IPS DF 6.9 (cell line): Measurements from ENCODE around the gene CCDC195.

Experiments used
- DNase-seq: peaks from one replicate; pipeline ENCODE4 v3.0.0-alpha.2; 2013; ENCODE audit warnings: low read depth, low spot score
- H3K27ac ChIP-seq: one replicate; pipeline ENCODE4 v1.5.1; 2013; ENCODE audit warnings: low read length, control low read depth
- H3K27me3 ChIP-seq: 2 replicates; pipeline ENCODE4 v1.6.1; 2013; ENCODE audit warnings: mild to moderate bottlenecking, low read length; ENCODE audit not compliant: control insufficient read depth, insufficient read depth
- H3K36me3 ChIP-seq: 2 replicates; pipeline ENCODE4 v1.6.1; 2013; ENCODE audit warnings: low read length; ENCODE audit not compliant: control insufficient read depth, insufficient read depth
- H3K4me1 ChIP-seq: 2 replicates; pipeline ENCODE4 v1.6.1; 2013; ENCODE audit warnings: low read length; ENCODE audit not compliant: control insufficient read depth, insufficient read depth
- H3K4me3 ChIP-seq: 2 replicates; pipeline ENCODE4 v1.5.1; 2013; ENCODE audit warnings: mild to moderate bottlenecking, low read length
- H3K9me3 ChIP-seq: 2 replicates; pipeline ENCODE4 v1.6.1; 2013; ENCODE audit warnings: low read length, inconsistent platforms; ENCODE audit not compliant: control insufficient read depth, insufficient read depth
- WGBS: extraction: QIAGEN DNeasy Blood & Tissue Kit; methylation state at CpG from one replicate; pipeline ENCODE4 v1.1.7; 2013; ENCODE audit warnings: mixed read lengths, missing lambda C conversion rate; ENCODE audit not compliant: insufficient read length, insufficient coverage; 5-methylcytosine and 5-hydroxymethylcytosine counted together

Gene CCDC195

DNA sequence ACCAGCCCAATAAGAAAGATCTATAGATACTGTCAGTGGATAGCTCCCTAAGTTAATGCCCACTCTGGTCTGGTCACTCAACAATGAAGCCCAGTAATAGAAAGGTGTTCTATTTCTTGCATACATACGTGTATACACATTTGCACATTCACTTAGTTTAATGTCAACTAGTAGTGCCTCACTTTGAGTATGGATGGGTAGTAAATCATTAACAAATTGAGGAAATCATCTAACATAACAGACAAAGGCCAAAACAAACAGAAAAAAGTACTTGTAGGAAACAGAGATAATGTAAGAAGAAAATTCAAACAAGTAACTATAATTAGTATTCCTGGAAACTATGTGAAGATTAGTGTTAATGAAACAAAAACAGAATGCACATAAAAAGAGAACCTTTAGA lies 13.3 kb upstream of the CCDC195 start:
- DNase-seq, result no peak
- no CpG with 5 or more reads among the region's 1 CpG for WGBS
- H3K36me3 ChIP-seq, result no peaks in the 10 kb centered on the region

DNA sequence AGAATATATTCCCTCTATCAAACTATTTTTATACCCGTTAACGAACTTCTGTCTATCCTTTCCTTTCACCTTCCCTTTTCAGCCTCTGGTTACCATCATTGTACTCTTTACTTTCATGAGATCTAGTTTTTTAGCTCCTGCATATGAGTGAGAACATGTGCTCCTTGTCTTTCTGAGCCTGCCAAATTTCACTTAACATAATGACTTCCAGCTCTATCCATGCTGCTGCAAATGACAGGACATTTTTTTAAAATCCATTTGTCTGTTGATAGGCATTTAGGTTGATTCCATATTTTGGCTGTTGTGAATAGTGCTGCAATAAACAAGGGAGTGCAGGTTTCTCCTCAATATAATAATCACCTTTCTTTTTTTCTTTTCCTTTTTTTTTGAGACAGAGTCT lies 8.2 kb upstream of the CCDC195 start:
- DNase-seq, result no peak

More for the DNA sequence above, 13.3 kb upstream of the CCDC195 start:
- Histone ChIP-seq H3K4me3 (no peak overlapping the region), H3K9me3 (no peaks in the 10 kb centered on the region), H3K27me3 (no peaks in the 10 kb centered on the region), H3K27ac (no peak overlapping the region), H3K4me1 (no peaks in the 10 kb centered on the region)

DNA sequence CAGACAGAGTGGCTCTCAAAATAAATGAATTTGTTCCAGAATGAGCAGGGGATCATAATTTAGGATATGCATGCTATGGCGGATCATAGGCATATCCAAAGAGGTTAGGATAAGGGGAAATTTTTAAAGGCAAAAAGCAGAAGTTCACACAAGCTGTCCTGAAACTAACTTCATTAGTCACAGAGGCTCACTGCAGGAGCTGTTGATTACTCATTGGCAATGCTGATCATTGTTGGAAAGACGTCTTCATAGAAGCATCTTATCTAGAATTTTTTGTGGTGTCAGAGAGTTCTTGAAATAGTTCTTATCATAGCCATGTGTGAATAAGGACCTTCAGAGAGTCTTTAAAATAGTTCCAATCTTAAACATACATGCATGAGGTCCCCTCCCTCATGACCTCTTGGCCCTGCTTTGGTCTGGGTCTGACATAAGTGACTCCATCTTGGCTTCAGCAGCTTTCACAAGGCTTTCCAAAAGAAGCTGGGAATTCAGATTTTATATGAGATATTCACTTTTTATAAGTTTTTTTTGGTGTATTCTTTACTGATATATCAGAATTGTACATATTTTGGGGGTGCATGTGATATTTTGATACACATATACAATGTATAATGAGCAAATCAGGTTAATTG lies 7.5 kb upstream of the CCDC195 start:
- H3K36me3 ChIP-seq, result no peaks in the 10 kb centered on the region
- H3K27me3 ChIP-seq, result no peaks in the 10 kb centered on the region
- no peak overlapping the region for H3K4me3 ChIP-seq
- no peak overlapping the region for H3K27ac ChIP-seq
- WGBS, result no CpG with 5 or more reads among the region's 2 CpGs
- H3K9me3 ChIP-seq, result no peaks in the 10 kb centered on the region
- no peak for DNase-seq
- H3K4me1 ChIP-seq, result no peaks in the 10 kb centered on the region

More for the DNA sequence above, 8.2 kb upstream of the CCDC195 start:
- H3K36me3 ChIP-seq, result no peaks in the 10 kb centered on the region
- no peak overlapping the region for H3K4me3 ChIP-seq
- no peaks in the 10 kb centered on the region for H3K4me1 ChIP-seq
- no peaks in the 10 kb centered on the region for H3K27me3 ChIP-seq
- no peak overlapping the region for H3K27ac ChIP-seq
- no peaks in the 10 kb centered on the region for H3K9me3 ChIP-seq
- 100% methylated on average over 2 of the region's 2 CpGs for WGBS

DNA sequence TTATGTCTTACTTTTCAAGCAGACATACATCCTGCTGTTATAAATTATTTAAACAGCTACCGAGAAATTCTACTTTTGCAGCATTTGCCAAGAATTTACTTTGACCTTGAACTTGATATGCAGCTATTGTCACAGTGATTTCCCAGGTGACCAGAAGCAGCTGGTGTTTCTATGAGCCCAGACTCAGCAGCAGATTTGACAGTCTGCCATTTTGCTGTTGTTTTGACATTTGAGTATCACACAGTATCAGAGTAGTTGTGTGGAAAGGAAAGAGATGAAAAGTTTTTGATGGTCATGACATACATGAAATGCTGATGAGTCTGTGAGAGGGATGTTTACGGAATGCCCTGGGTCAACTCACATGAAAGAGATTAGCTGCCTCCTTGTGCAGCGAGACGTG lies 6.6 kb upstream of the CCDC195 start:
- H3K36me3 ChIP-seq, result no peaks in the 10 kb centered on the region
- H3K9me3 ChIP-seq, result no peaks in the 10 kb centered on the region
- WGBS, result no CpG with 5 or more reads among the region's 4 CpGs
- H3K4me1 ChIP-seq, result no peaks in the 10 kb centered on the region
- H3K27me3 ChIP-seq, result no peaks in the 10 kb centered on the region
- H3K27ac ChIP-seq, result no peak overlapping the region
- no peak for DNase-seq
- H3K4me3 ChIP-seq, result no peak overlapping the region

DNA sequence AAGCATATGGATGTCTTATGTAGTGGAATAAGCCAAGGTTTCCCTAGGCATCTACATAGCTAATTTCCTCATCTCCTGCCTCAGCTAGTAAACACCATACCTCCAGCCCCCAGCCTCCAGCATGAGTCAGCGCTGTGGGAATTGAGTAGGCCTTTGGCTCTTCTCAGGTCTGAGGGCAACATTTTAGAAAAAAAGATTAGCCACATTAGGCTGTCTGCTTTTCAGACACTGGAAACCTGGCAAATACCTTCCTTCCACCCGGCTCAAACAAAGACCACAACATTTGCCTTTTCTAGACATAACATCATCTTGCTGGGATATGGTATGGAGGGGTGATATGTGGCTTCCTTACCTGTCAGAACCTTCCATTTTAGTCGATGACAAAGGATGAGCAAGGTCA lies 6.1 kb upstream of the CCDC195 start:
- Histone ChIP-seq H3K4me3 (no peak overlapping the region), H3K4me1 (no peaks in the 10 kb centered on the region), H3K36me3 (no peaks in the 10 kb centered on the region), H3K27me3 (no peaks in the 10 kb centered on the region), H3K9me3 (no peaks in the 10 kb centered on the region), H3K27ac (no peak overlapping the region)
- DNase-seq, result no peak
- WGBS, result no CpG with 5 or more reads among the region's 3 CpGs

DNA sequence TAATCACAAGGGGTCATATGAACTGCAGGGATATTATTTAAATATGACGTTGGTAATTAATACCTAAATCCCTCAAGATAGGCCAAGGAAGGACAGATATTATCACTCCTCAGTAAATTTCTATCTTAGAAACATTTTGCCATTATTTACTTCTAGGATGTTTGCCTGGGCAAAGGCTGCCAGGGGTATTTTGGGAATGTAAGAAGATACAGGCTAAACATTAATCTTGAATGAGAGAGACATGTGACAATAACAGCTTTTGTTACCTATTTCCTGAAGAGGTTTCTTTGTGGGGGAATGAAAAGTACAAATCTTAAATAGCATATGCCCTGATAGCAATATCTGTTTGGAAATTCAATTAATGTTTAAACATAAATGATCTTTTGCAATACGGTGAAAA lies 756 bp upstream of the CCDC195 start:
- no CpG with 5 or more reads among the region's 2 CpGs for WGBS
- no peaks in the 10 kb centered on the region for H3K4me1 ChIP-seq
- no peak for DNase-seq
- no peaks in the 10 kb centered on the region for H3K36me3 ChIP-seq
- no peak overlapping the region for H3K4me3 ChIP-seq
- no peaks in the 10 kb centered on the region for H3K9me3 ChIP-seq
- H3K27ac ChIP-seq, result no peak overlapping the region
- H3K27me3 ChIP-seq, result no peaks in the 10 kb centered on the region

DNA sequence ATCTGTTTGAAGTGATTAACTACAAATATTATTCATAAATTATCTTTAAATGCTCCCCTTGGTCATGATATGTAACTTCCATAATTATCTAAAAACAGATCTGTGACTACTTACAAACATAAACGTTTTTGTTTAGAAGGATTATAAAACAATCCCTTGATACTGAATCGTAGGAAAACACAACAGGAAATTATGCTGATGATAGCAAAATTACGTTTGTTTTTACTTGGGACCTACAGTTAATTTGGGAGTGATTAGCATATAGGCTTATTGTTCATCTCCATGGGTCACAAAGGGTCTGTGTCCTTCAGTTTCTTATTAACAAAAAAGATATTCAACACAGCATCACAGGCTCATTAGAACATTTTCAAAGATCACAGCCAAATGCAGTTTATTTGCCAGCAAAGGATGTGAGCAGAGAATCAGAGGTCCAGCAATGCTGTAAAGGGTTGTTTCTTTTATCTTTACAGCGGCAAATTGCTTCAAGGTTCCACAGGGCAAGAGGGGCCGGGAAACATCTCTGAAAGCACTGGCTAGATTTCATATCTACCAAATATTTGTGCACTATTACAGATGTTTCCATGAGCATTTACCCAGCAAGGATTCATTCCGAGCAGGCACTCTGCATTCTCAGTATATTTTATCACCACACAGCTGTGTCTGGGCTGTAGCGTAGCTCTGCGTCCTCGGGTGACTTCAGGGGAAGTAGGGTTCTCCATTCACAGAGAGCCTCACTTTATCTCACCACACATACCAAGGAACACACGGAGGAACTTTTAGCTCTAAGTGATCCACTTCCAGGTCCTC lies 4.1 kb downstream of the CCDC195 start:
- Histone ChIP-seq H3K9me3 (no peaks in the 10 kb centered on the region), H3K36me3 (no peaks in the 10 kb centered on the region), H3K4me1 (no peaks in the 10 kb centered on the region), H3K27me3 (no peaks in the 10 kb centered on the region), H3K27ac (no peak overlapping the region), H3K4me3 (no peak overlapping the region)
- DNase-seq, result no peak
- WGBS, result no CpG with 5 or more reads among the region's 10 CpGs

DNA sequence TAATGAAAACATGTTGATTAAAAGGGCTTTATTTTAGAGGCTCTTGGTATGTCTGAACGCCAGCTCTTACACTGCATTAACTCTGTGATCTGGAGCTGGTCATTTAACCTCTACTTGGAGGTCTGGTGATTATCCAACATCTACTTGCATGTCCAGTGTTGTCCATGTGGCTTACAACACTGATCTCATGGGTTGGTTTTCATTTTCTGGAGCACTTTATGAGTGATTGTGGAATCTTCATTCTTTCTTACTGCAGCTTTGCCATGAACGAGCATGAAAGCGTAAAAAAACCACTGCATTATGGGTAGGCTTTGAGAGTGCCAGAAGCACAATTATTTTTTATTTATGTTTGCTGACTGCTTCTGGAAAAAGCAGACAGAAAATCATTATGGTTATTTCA lies 4.8 kb downstream of the CCDC195 start:
- no peaks in the 10 kb centered on the region for H3K27me3 ChIP-seq
- no peaks in the 10 kb centered on the region for H3K4me1 ChIP-seq
- H3K4me3 ChIP-seq, result no peak overlapping the region
- no peaks in the 10 kb centered on the region for H3K36me3 ChIP-seq
- no CpG with 5 or more reads among the region's 3 CpGs for WGBS
- DNase-seq, result no peak
- H3K9me3 ChIP-seq, result no peaks in the 10 kb centered on the region
- no peak overlapping the region for H3K27ac ChIP-seq

DNA sequence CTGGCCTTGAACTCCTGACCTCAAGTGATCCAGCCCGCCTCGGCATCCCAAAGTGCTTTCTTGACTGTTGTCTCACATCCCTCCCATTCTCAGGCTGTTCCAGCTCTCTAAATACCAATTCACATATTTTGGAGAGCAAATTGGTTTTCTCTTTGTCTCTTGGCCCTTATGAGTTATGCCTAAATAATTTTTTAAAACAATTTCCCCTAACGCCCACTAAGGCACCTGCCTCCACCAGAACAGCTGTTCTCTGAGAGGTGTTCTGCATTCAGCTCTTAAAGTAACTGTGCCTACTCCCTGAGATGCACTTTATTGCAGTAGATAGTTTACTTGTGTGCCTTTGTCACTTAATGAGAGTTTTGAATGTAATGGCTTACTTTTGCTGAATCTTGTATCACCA lies 6.9 kb downstream of the CCDC195 start:
- Histone ChIP-seq H3K4me1 (no peaks in the 10 kb centered on the region), H3K27me3 (no peaks in the 10 kb centered on the region), H3K27ac (no peak overlapping the region), H3K36me3 (no peaks in the 10 kb centered on the region), H3K4me3 (no peak overlapping the region), H3K9me3 (no peaks in the 10 kb centered on the region)
- no peak for DNase-seq
- WGBS, result no CpG with 5 or more reads among the region's 3 CpGs

DNA sequence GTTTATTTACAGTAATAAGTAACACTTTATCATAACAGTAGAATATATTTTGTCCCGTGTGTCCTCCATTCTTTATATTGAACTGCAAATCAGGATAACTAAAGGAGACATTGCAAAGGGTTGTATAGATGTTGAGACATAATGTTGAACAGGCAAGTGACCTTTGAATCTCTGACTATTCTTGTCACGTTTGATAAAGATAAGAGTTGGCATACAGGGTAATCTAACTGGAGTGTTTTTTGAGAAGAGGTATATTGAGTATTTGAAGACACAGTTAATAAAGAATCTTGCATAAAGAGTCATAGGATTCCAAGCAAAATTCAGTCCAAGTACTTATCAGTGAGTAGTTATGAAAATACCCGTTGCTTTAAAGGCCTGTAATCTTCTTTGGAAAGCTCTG lies 21.7 kb downstream of the CCDC195 start:
- Histone ChIP-seq H3K9me3 (no peaks in the 10 kb centered on the region), H3K27me3 (no peaks in the 10 kb centered on the region), H3K4me1 (no peaks in the 10 kb centered on the region), H3K4me3 (no peak overlapping the region), H3K36me3 (no peaks in the 10 kb centered on the region), H3K27ac (no peak overlapping the region)
- WGBS, result 100% methylated on average over 1 of the region's 3 CpGs
- no peak for DNase-seq

DNA sequence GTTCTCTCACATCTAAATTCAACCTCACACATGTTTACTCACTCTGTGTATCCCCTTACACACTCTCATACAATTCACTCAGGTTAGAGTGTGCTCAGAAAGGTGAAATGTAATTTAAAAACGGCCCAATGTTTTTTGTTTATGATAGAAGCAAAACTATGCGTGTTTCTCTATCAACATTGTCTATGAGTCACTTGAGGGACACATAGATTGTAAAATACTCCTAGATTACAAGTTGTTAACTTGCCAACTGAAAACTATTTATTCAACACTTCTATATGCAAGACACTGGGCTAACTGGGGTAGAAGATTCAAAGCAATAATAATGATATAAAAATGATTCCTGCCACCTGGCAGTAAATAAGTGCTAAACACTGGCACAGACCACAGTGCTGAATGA lies 24.6 kb downstream of the CCDC195 start:
- Histone ChIP-seq H3K36me3 (no peaks in the 10 kb centered on the region), H3K27me3 (no peaks in the 10 kb centered on the region), H3K9me3 (no peaks in the 10 kb centered on the region), H3K27ac (no peak overlapping the region), H3K4me3 (no peak overlapping the region), H3K4me1 (no peaks in the 10 kb centered on the region)
- no CpG with 5 or more reads among the region's 2 CpGs for WGBS
- no peak for DNase-seq
